Keratinocyte (primary cell): ENCODE results near the gene NAP1L4. TPM values are rescaled to one million over a fixed set of nuclear protein-coding genes. Genes with fewer than 3 reads are reported as not detected.

Source experiments
- DNase-seq: peaks from one replicate; pipeline ENCODE4 v3.0.0-alpha.2; 2011; ENCODE audit warnings: low read depth, missing footprints, low spot score
- FAIRE-seq: peaks from 2 replicates; lab custom pipeline; 2011; peaks lifted over from hg19 to GRCh38; lab: Jason Lieb, UNC
- H2AFZ ChIP-seq: 2 replicates; pipeline ENCODE4 v1.6.0; 2012; ENCODE audit warnings: low read length, control low read depth, inconsistent platforms; ENCODE audit not compliant: control insufficient read depth
- H3K27ac ChIP-seq: 2 replicates; pipeline ENCODE4 v1.5.1; 2011; ENCODE audit warnings: low read length; ENCODE audit not compliant: control insufficient read depth, insufficient read depth
- H3K27me3 ChIP-seq: 3 replicates; pipeline ENCODE4 v1.6.0; 2011; ENCODE audit warnings: low read length; ENCODE audit not compliant: control insufficient read depth, insufficient read depth; ENCODE audit errors: extremely low read depth
- H3K36me3 ChIP-seq, 2 experiments: 2 replicates in 1 of 2; 3 replicates in 1 of 2; pipeline ENCODE4 v1.5.1; 2011; ENCODE audit warnings: low read length in 2 of 2, mild to moderate bottlenecking in 1 of 2; ENCODE audit not compliant: control insufficient read depth in 2 of 2, insufficient read depth in 2 of 2; ENCODE audit errors: extremely low read depth in 1 of 2
- H3K4me1 ChIP-seq: 3 replicates; pipeline ENCODE4 v1.5.1; 2011; ENCODE audit warnings: low read length; ENCODE audit not compliant: control insufficient read depth, insufficient read depth; ENCODE audit errors: extremely low read depth
- H3K4me2 ChIP-seq: 3 replicates; pipeline ENCODE4 v1.6.0; 2011; ENCODE audit warnings: low read depth, low read length; ENCODE audit not compliant: control insufficient read depth, insufficient read depth; ENCODE audit errors: extremely low read depth
- H3K4me3 ChIP-seq, 3 experiments: fragments of 200-600 bp in 1 of 3; sonication (generic) in 1 of 3; 2 replicates in 2 of 3; 3 replicates in 1 of 3; pipeline ENCODE4 v1.5.1; 2011 to 2016; ENCODE audit warnings: low read length in 3 of 3, mild to moderate bottlenecking in 3 of 3, control low read depth in 2 of 3, inconsistent platforms in 1 of 3, low read depth in 1 of 3, mixed read lengths in 1 of 3, mixed run types in 1 of 3, moderate library complexity in 1 of 3; ENCODE audit not compliant: control insufficient read depth in 2 of 3, insufficient read depth in 2 of 3; ENCODE audit errors: extremely low read depth in 1 of 3
- H3K79me2 ChIP-seq: 2 replicates; pipeline ENCODE4 v1.6.0; 2012; ENCODE audit warnings: low read length; ENCODE audit not compliant: control insufficient read depth, insufficient read depth
- H3K9ac ChIP-seq: 3 replicates; pipeline ENCODE4 v1.6.0; 2011; ENCODE audit warnings: low read length; ENCODE audit not compliant: control insufficient read depth, insufficient read depth; ENCODE audit errors: extremely low read depth
- H3K9me1 ChIP-seq: 3 replicates; pipeline ENCODE4 v1.6.0; 2011; ENCODE audit warnings: low read length; ENCODE audit not compliant: control insufficient read depth, insufficient read depth; ENCODE audit errors: extremely low read depth
- H3K9me3 ChIP-seq: 2 replicates; pipeline ENCODE4 v1.5.1; 2012; ENCODE audit warnings: low read depth, low read length; ENCODE audit not compliant: control insufficient read depth
- H4K20me1 ChIP-seq: 3 replicates; pipeline ENCODE4 v1.6.0; 2011; ENCODE audit warnings: low read length; ENCODE audit not compliant: control insufficient read depth, insufficient read depth; ENCODE audit errors: extremely low read depth
- EZH2 ChIP-seq: IDR thresholded peaks from one replicate; pipeline ENCODE4 v1.6.1; 2012; ENCODE audit warnings: inconsistent platforms, mild to moderate bottlenecking, low read length, moderate library complexity
- dilution Hi-C: fragments of 300-500 bp; cut with MboI; formaldehyde crosslinking; loops from one replicate; pipeline ENCODE4 v1.7.0; 2020; ENCODE audit warnings: low sequenced_read_pairs; ENCODE audit not compliant: extremely low pct_ligation_motif_present
- polyA plus RNA-seq, 5 experiments: library from polyadenylated mRNA; depleted of rRNA in 3 of 5; stranded (reverse) in 3 of 5; stranded (forward) in 1 of 5; unstranded in 1 of 5; fragments of >200 nt; gene quantifications; 1 replicate in 1 of 5; 2 replicates in 3 of 5; 3 replicates in 1 of 5; pipeline versions ENCODE4 v1.2.1 to v1.2.3, GENCODE V29; 2011 to 2012; ENCODE audit warnings: missing spikeins in 2 of 5, low read depth in 1 of 5, low replicate concordance in 1 of 5
- TF ChIP-seq, protein P1 (sequence below), 3 experiments: IDR thresholded peaks in 1 of 3; conservative IDR thresholded peaks in 1 of 3; optimal IDR thresholded peaks in 1 of 3; 2 replicates in 2 of 3; 3 replicates in 1 of 3; pipeline versions ENCODE3 to v1.5.1; 2011; ENCODE audit warnings: low read length in 3 of 3, mild to moderate bottlenecking in 3 of 3, moderate library complexity in 2 of 3, control low read depth in 1 of 3, inconsistent platforms in 1 of 3; ENCODE audit not compliant: insufficient read depth in 2 of 3; ENCODE audit errors: extremely low read depth in 1 of 3

The NAP1L4 gene
- polyA plus RNA-seq, 1 donor (not counting 4 experiments of a cell fraction or from before 2014, with no cell fraction given) = 136 TPM

DNA sequence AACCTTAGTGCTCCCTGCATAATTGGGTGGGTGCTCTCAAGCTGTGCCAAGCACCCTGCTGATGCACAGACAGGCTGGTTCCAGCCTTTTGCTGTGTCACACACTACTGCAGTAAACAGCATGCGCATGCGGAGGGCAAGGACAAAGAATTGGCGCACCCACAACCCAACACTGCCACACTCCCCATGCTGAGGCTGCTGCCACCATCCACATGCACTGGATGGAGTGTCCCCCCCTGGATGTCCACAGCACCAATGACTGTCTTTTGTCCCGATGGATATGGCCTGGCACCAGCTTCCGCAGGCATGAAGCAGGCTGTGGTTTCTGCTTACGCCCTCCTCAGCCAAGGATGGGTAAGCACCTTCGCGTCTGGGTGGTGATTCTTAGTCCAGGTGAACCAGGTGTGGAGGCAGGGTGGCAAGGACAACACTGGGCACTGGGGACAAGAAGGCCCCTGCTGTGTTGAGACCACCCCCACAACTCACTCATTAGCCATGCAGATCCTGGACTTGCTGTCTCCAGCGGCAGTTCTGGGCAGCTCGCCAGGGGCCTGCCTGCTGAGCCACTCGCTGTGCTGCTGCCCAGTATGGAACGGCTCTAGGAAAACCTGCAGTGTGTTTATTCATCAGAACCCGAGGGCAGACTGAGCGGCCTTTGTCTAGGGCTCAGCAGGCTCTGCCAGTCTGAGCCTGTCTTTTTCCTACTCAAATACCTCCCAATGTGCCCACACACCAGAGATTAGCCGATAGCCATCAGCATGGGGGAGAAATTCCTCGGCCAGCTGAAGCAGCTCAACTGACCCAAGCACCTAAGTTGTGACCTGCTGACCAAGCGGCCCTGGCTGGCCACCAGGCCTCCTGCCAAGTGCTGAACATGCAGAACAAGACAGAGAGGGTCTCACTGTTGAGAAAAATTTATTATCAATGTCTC, 8.2 kb upstream of the NAP1L4 start:
- dilution Hi-C loops = no loop called here
- peak overlapping the region; percentile 23 for H3K4me2 ChIP-seq

DNA sequence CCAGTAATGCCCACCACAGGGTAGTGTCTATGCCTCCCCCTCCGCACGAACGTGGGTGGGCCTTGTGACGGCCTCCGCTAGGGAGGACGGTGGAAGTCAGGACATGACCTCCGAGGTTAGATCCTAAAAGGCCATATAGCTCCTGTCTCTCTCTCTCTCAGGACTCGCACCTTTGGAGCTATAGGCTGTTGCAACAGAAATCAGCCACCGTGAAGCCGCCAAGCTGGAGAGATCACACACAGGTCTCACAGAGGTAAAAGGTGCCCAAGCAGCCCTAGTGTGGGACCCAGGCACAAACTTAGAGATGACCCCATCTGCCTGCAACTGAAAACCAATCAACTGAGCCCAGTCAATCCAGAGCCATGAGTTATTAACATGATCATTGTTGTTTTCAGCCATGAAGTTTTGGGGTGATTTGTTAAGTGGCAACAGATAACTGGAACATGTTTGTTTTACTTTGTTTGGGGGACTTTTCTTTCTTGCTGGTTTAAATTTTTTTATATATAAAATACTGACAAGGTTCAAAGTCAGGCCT, 7.4 kb upstream of the NAP1L4 start:
- H3K79me2 ChIP-seq = no peaks in the 10 kb centered on the region
- no peak overlapping the region for H3K4me2 ChIP-seq
- no peaks in the 10 kb centered on the region for H3K9me3 ChIP-seq
- TF ChIP-seq, protein P1, sequence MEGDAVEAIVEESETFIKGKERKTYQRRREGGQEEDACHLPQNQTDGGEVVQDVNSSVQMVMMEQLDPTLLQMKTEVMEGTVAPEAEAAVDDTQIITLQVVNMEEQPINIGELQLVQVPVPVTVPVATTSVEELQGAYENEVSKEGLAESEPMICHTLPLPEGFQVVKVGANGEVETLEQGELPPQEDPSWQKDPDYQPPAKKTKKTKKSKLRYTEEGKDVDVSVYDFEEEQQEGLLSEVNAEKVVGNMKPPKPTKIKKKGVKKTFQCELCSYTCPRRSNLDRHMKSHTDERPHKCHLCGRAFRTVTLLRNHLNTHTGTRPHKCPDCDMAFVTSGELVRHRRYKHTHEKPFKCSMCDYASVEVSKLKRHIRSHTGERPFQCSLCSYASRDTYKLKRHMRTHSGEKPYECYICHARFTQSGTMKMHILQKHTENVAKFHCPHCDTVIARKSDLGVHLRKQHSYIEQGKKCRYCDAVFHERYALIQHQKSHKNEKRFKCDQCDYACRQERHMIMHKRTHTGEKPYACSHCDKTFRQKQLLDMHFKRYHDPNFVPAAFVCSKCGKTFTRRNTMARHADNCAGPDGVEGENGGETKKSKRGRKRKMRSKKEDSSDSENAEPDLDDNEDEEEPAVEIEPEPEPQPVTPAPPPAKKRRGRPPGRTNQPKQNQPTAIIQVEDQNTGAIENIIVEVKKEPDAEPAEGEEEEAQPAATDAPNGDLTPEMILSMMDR (optimal IDR thresholded peaks at IDR 0.05 in 1 of 3, IDR thresholded peaks at IDR 0.05 in 1 of 3, conservative IDR thresholded peaks at IDR 0.05 in 1 of 3; ENCODE audit: extremely low read depth in 1 of 3, insufficient read depth in 2 of 3, low read length in 3 of 3) = no peak
- TF ChIP-seq EZH2 = no peak
- H3K27me3 ChIP-seq = no peaks in the 10 kb centered on the region
- H3K4me1 ChIP-seq = peaks cover 46% of the 10 kb centered on the region
- FAIRE-seq (no peak), DNase-seq (no peak)
- no peak overlapping the region for H2AFZ ChIP-seq
- no peak overlapping the region for H3K9ac ChIP-seq
- no peak overlapping the region for H3K27ac ChIP-seq
- peaks cover 4% of the 10 kb centered on the region for H4K20me1 ChIP-seq
- H3K4me3 ChIP-seq = no peak overlapping the region
- peaks cover 9 to 30% of the 10 kb centered on the region in 2 experiments for H3K36me3 ChIP-seq
- no peaks in the 10 kb centered on the region for H3K9me1 ChIP-seq
- dilution Hi-C loops = no loop called here

More for the DNA sequence above, 8.2 kb upstream of the NAP1L4 start:
- Histone ChIP-seq H3K4me1 (peaks cover 46% of the 10 kb centered on the region), H3K4me3 (peak overlapping the region in 1 of 3 experiments; percentile 26), H3K9ac (peak overlapping the region; percentile 55), H3K79me2 (no peaks in the 10 kb centered on the region), H3K27ac (peak overlapping the region; percentile 74), H3K36me3 (peaks cover 9 to 32% of the 10 kb centered on the region in 2 experiments), H3K9me3 (no peaks in the 10 kb centered on the region), H3K27me3 (no peaks in the 10 kb centered on the region), H2AFZ (no peak overlapping the region), H4K20me1 (peaks cover 4% of the 10 kb centered on the region), H3K9me1 (no peaks in the 10 kb centered on the region)
- DNase-seq (peak; percentile 74), FAIRE-seq (peak; percentile 96)
- TF ChIP-seq, protein P1 (optimal IDR thresholded peaks at IDR 0.05 in 1 of 3, IDR thresholded peaks at IDR 0.05 in 1 of 3, conservative IDR thresholded peaks at IDR 0.05 in 1 of 3; ENCODE audit: extremely low read depth in 1 of 3, insufficient read depth in 2 of 3, low read length in 3 of 3) = no peak
- TF ChIP-seq EZH2 = no peak
